Activated CD8-positive, alpha-beta memory T cell treated with anti-CD3 and anti-CD28 coated beads, Interleukin-2, amount 50 U/mL, for 24 hours (primary cell): Measurements from ENCODE around the gene FBXL17.

Experiments used
- DNase-seq: peaks from one replicate; pipeline ENCODE4 v3.0.0-alpha.2; 2020; ENCODE audit errors: extremely low read depth

Gene FBXL17

GRCh38 chr5:107813559-107813958, 568.3 kb downstream of the FBXL17 start:
- DNase-seq = no peak

- DNase-seq = no peak
Observed at GRCh38 chr5:107812570-107813141, 569.2 kb downstream of the FBXL17 start.

GRCh38 chr5:107809201-107810034, 572.5 kb downstream of the FBXL17 start:
- DNase-seq = no peak
